Measurements from ENCODE around the gene LRRC14B. TPM values are rescaled to one million over a fixed set of nuclear protein-coding genes. Genes with fewer than 3 reads are reported as not detected.

LRRC14B gene
- polyA plus RNA-seq, 1 of the 3 experiments (the other 2 are of a cell fraction), result not detected

DNA sequence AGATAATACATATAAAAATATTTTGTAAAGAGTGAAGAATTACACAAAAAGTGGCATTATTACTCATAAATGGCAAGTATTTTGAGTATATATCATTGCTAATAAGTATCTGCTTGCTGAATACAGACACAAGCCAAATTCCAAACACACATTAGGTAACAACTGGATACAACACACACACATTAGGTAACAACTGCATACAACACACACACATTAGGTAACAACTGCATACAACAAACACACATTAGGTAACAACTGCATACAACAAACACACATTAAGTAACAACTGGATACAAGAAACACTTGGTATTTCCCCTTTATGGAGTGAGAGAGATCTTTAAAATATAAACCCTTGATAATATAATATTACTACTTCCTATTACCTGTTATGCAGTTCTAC lies 13.2 kb downstream of the LRRC14B start (continued):
- TF ChIP-seq, protein P1, sequence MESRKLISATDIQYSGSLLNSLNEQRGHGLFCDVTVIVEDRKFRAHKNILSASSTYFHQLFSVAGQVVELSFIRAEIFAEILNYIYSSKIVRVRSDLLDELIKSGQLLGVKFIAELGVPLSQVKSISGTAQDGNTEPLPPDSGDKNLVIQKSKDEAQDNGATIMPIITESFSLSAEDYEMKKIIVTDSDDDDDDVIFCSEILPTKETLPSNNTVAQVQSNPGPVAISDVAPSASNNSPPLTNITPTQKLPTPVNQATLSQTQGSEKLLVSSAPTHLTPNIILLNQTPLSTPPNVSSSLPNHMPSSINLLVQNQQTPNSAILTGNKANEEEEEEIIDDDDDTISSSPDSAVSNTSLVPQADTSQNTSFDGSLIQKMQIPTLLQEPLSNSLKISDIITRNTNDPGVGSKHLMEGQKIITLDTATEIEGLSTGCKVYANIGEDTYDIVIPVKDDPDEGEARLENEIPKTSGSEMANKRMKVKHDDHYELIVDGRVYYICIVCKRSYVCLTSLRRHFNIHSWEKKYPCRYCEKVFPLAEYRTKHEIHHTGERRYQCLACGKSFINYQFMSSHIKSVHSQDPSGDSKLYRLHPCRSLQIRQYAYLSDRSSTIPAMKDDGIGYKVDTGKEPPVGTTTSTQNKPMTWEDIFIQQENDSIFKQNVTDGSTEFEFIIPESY (IDR thresholded peaks at IDR 0.05; ENCODE audit: borderline replicate concordance, low read depth), result no peak
- TF ChIP-seq, protein P2, sequence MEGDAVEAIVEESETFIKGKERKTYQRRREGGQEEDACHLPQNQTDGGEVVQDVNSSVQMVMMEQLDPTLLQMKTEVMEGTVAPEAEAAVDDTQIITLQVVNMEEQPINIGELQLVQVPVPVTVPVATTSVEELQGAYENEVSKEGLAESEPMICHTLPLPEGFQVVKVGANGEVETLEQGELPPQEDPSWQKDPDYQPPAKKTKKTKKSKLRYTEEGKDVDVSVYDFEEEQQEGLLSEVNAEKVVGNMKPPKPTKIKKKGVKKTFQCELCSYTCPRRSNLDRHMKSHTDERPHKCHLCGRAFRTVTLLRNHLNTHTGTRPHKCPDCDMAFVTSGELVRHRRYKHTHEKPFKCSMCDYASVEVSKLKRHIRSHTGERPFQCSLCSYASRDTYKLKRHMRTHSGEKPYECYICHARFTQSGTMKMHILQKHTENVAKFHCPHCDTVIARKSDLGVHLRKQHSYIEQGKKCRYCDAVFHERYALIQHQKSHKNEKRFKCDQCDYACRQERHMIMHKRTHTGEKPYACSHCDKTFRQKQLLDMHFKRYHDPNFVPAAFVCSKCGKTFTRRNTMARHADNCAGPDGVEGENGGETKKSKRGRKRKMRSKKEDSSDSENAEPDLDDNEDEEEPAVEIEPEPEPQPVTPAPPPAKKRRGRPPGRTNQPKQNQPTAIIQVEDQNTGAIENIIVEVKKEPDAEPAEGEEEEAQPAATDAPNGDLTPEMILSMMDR (IDR thresholded peaks at IDR 0.05), result no peak
- TF ChIP-seq, protein P3, sequence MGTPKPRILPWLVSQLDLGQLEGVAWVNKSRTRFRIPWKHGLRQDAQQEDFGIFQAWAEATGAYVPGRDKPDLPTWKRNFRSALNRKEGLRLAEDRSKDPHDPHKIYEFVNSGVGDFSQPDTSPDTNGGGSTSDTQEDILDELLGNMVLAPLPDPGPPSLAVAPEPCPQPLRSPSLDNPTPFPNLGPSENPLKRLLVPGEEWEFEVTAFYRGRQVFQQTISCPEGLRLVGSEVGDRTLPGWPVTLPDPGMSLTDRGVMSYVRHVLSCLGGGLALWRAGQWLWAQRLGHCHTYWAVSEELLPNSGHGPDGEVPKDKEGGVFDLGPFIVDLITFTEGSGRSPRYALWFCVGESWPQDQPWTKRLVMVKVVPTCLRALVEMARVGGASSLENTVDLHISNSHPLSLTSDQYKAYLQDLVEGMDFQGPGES (IDR thresholded peaks at IDR 0.05; ENCODE audit: low read depth, low read length), result no peak
- TF ChIP-seq JUND (IDR thresholded peaks at IDR 0.05), result no peak

DNA sequence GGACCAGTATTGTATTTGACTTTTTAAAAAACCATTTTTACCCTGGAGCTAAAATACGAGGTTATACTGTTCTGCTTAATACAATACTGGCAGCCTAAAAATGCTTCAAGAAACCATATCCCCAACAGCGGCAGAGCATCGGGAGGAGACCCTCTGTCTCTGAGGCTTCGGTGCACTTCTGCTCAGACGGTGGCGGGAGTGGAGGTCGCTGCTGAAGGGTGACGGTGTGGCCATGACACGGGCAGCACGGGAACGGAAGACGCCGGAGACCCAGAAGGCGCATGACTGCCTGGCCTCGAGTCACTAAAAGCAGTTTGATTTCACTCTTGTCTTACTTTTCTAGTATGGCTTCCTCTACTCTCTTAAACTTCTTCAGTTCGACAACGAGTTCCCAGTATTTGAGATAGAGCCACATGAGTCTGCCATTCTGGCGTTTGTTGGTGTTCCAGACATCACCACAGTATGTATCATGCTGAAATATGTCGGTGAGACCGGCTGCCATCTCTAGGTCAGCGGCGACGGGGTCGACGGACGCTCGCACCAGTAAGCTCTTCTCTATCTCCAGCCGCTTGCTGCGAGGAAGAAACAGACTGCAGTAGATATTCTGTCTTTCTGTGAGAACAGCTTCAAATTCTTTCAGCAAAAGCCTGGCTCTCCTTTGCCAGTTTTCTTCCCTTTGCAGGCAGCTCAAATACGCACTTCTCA lies 13.8 kb downstream of the LRRC14B start:
- Histone ChIP-seq H3K4me3 (ENCODE audit: low read depth in 2 of 2, low read length in 1 of 2) (no peak overlapping the region), H3F3A (replicated peaks; ENCODE audit: insufficient read depth) (peaks cover 5% of the 10 kb centered on the region), H3K9me3 (no peaks in the 10 kb centered on the region), H3K27ac (ENCODE audit: low read depth in 2 of 2, low read length in 1 of 2) (no peak overlapping the region), H3K9me2 (no peaks in the 10 kb centered on the region), H3K4me2 (no peak overlapping the region), H3K79me2 (ENCODE audit: insufficient read depth) (peaks cover 53% of the 10 kb centered on the region), H3K27me3 (ENCODE audit: insufficient read depth) (no peaks in the 10 kb centered on the region), H4K20me1 (ENCODE audit: insufficient read depth) (peaks cover 56% of the 10 kb centered on the region), H2AFZ (ENCODE audit: low read depth) (no peak overlapping the region), H3K9ac (no peak overlapping the region), H3K36me3 (replicated peaks in 1 of 2; ENCODE audit: control insufficient read depth in 1 of 2, insufficient read depth in 2 of 2, low read length in 1 of 2) (peaks cover 14 to 24% of the 10 kb centered on the region in 2 experiments), H3K4me1 (ENCODE audit: control insufficient read depth in 1 of 2, insufficient read depth in 2 of 2, low read depth in 1 of 2, low read length in 1 of 2) (peaks cover 0 to 4% of the 10 kb centered on the region in 2 experiments; a peak in 1 of 4 replicates)
- 98% methylated on average over 30 of the region's 30 CpGs for WGBS (ENCODE audit: low lambda C conversion rate)
- POLR2A ChIA-PET, result no interaction called here
- no peak for DNase-seq
- no peak for TF ChIP-seq JUND (IDR thresholded peaks at IDR 0.05)
- no peak for TF ChIP-seq SMC3 (IDR thresholded peaks at IDR 0.05; ENCODE audit: low read depth, low read length)
- no peak for TF ChIP-seq GABPA (IDR thresholded peaks at IDR 0.05; ENCODE audit: low read depth)
- no peak for TF ChIP-seq POLR2AphosphoS5 (IDR thresholded peaks at IDR 0.05; ENCODE audit: low read depth, low read length)
- no peak for TF ChIP-seq RAD21 (IDR thresholded peaks at IDR 0.05; ENCODE audit: low read length)
- TF ChIP-seq RFX5 (IDR thresholded peaks at IDR 0.05; ENCODE audit: low read length), result no peak
- TF ChIP-seq MXI1 (IDR thresholded peaks at IDR 0.05; ENCODE audit: low read depth, low read length), result no peak
- no peak for TF ChIP-seq MEF2A (IDR thresholded peaks at IDR 0.05; ENCODE audit: borderline replicate concordance, low read depth)
- no peak for TF ChIP-seq EP300 (IDR thresholded peaks at IDR 0.05; ENCODE audit: borderline replicate concordance in 1 of 2, low read depth in 1 of 2, low read length in 1 of 2)
- no peak for TF ChIP-seq CHD2 (IDR thresholded peaks at IDR 0.05; ENCODE audit: low read length, partially characterized antibody)
- no peak for TF ChIP-seq YY1 (IDR thresholded peaks at IDR 0.05; ENCODE audit: low read depth)
- no peak for TF ChIP-seq FOXJ3 (CRISPR knock-in tag; IDR thresholded peaks at IDR 0.05)
- TF ChIP-seq, protein P2 (IDR thresholded peaks at IDR 0.05), result no peak
- TF ChIP-seq, protein P4, sequence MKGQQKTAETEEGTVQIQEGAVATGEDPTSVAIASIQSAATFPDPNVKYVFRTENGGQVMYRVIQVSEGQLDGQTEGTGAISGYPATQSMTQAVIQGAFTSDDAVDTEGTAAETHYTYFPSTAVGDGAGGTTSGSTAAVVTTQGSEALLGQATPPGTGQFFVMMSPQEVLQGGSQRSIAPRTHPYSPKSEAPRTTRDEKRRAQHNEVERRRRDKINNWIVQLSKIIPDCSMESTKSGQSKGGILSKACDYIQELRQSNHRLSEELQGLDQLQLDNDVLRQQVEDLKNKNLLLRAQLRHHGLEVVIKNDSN (IDR thresholded peaks at IDR 0.05; ENCODE audit: borderline replicate concordance, low read depth), result no peak
- CTCF ChIA-PET, result interaction anchor here (1.6 kb wide), 1 partner anchor 16 kb away, joined by 5 read pairs; no protein-coding TSS in a partner anchor
